Natural killer cell (primary cell): ENCODE measurements around the gene PDE9A. TPM values are rescaled to one million over a fixed set of nuclear protein-coding genes. Genes with fewer than 3 reads are reported as not detected.

ENCODE experiments used
- ATAC-seq, 3 donors: fragments of 150-1000 bp in 2 of 3; fragments of 200-7000 bp in 1 of 3; cut with Tn5 transposase; 1 replicate in 1 of 3; 2 replicates in 2 of 3; pipeline ENCODE4 v1.10.0; 2021; ENCODE audit warnings: mild to moderate bottlenecking in 2 of 3, moderate library complexity in 2 of 3
- DNase-seq, 2 donors: peaks; one replicate each; pipeline versions ENCODE4 v3.0.0 to v3.0.0-alpha.2; 2013 to 2021; ENCODE audit warnings: mixed read lengths in 1 of 2
- H3K27ac ChIP-seq: one replicate; pipeline ENCODE4 v1.5.1; 2013; ENCODE audit warnings: mild to moderate bottlenecking, low read length
- H3K27me3 ChIP-seq: one replicate; pipeline ENCODE4 v1.6.1; 2013; ENCODE audit warnings: low read length; ENCODE audit not compliant: control insufficient read depth, insufficient read depth
- H3K36me3 ChIP-seq: one replicate; pipeline ENCODE4 v1.6.1; 2013; ENCODE audit warnings: low read length; ENCODE audit not compliant: control insufficient read depth, insufficient read depth
- H3K4me1 ChIP-seq: one replicate; pipeline ENCODE4 v1.6.1; 2013; ENCODE audit warnings: low read length; ENCODE audit not compliant: control insufficient read depth, insufficient read depth
- H3K4me3 ChIP-seq: one replicate; pipeline ENCODE4 v1.5.1; 2013; ENCODE audit warnings: low read length
- H3K9me3 ChIP-seq: one replicate; pipeline ENCODE4 v1.6.1; 2013; ENCODE audit warnings: low read length; ENCODE audit not compliant: control insufficient read depth, insufficient read depth
- H3K27ac Mint-ChIP-seq, 2 donors: one replicate each; pipeline ENCODE4 v1.8.0; 2022; ENCODE audit warnings: mild to moderate bottlenecking in 2 of 2, mixed read lengths in 2 of 2, moderate library complexity in 1 of 2
- H3K27me3 Mint-ChIP-seq, 2 donors: one replicate each; pipeline ENCODE4 v1.8.0; 2022; ENCODE audit warnings: low read depth in 2 of 2, mixed read lengths in 2 of 2
- H3K36me3 Mint-ChIP-seq: one replicate; pipeline ENCODE4 v1.8.0; 2022; ENCODE audit warnings: mixed read lengths
- H3K4me1 Mint-ChIP-seq, 2 donors: one replicate each; pipeline ENCODE4 v1.8.0; 2022; ENCODE audit warnings: mixed read lengths in 2 of 2
- H3K4me3 Mint-ChIP-seq: one replicate; pipeline ENCODE4 v1.8.0; 2022; ENCODE audit warnings: mild to moderate bottlenecking, moderate library complexity, mixed read lengths
- H3K9me3 Mint-ChIP-seq, 2 donors: one replicate each; pipeline ENCODE4 v1.8.0; 2022; ENCODE audit warnings: mixed read lengths in 2 of 2
- CTCF ChIP-seq: fragments of 200-600 bp; IDR thresholded peaks from one replicate; pipeline ENCODE4 v1.8.0; 2022; ENCODE audit warnings: antibody characterized with exemption
- WGBS: methylation state at CpG from one replicate; pipeline ENCODE4 v1.1.7; 2013; ENCODE audit warnings: missing lambda C conversion rate; ENCODE audit not compliant: insufficient coverage; 5-methylcytosine and 5-hydroxymethylcytosine counted together
- intact Hi-C: fragments of 100-400 bp; cut with micrococcal nuclease; formaldehyde crosslinking; loops from one replicate; pipeline ENCODE4 v1.14.2; 2022
- total RNA-seq, 4 donors: library from RNA; stranded (reverse); fragments of 120-200 nt in 1 of 4; gene quantifications; one replicate each; pipeline versions ENCODE4 v1.2.3 to v1.2.4, GENCODE V29; 2013 to 2022

The PDE9A gene
- total RNA-seq, 3 donors from 2014 or later (not counting 1 experiment from before 2014, with no cell fraction given), result 1.0 to 4.1 (median 1.2) TPM

- H3K4me3 Mint-ChIP-seq, result no peak overlapping the region
- no peaks in the 10 kb centered on the region for H3K27me3 ChIP-seq
- DNase-seq (no peak), ATAC-seq (no peak)
- H3K27ac ChIP-seq, result no peak overlapping the region
- no peaks in the 10 kb centered on the region for H3K9me3 Mint-ChIP-seq
- peaks cover 0 to 1% of the 10 kb centered on the region in 2 donors for H3K27me3 Mint-ChIP-seq
- H3K36me3 Mint-ChIP-seq, result no peaks in the 10 kb centered on the region
- no peaks in the 10 kb centered on the region for H3K9me3 ChIP-seq
- no peaks in the 10 kb centered on the region for H3K36me3 ChIP-seq
- H3K4me1 Mint-ChIP-seq, result no peaks in the 10 kb centered on the region
- WGBS, result 75% methylated on average over 12 of the region's 12 CpGs
- TF ChIP-seq CTCF, result no peak
- H3K4me3 ChIP-seq, result no peak overlapping the region
- H3K27ac Mint-ChIP-seq, result no peak overlapping the region
- intact Hi-C loops, result no loop called here
- H3K4me1 ChIP-seq, result no peaks in the 10 kb centered on the region
These were observed 71.0 kb downstream of the PDE9A start for GRCh38 chr21:42724226-42724920.

- H3K4me3 Mint-ChIP-seq, result no peak overlapping the region
- no peaks in the 10 kb centered on the region for H3K36me3 Mint-ChIP-seq
- no peaks in the 10 kb centered on the region for H3K4me1 ChIP-seq
- H3K27ac ChIP-seq, result no peak overlapping the region
- ATAC-seq, result no peak
- H3K4me3 ChIP-seq, result no peak overlapping the region
- H3K27me3 ChIP-seq, result no peaks in the 10 kb centered on the region
- no peak for DNase-seq
- H3K4me1 Mint-ChIP-seq, result no peaks in the 10 kb centered on the region
- no peaks in the 10 kb centered on the region for H3K9me3 Mint-ChIP-seq
- H3K27ac Mint-ChIP-seq, result no peak overlapping the region
- no peaks in the 10 kb centered on the region for H3K9me3 ChIP-seq
- no peak for TF ChIP-seq CTCF
- intact Hi-C loops, result no loop called here
- peaks cover 0 to 3% of the 10 kb centered on the region in 2 donors for H3K27me3 Mint-ChIP-seq
- 92% methylated on average over 15 of the region's 15 CpGs for WGBS
- no peaks in the 10 kb centered on the region for H3K36me3 ChIP-seq
These were observed 72.1 kb downstream of the PDE9A start for GRCh38 chr21:42725416-42725930.

GRCh38 chr21:42731264-42732032 is 78.0 kb downstream of the PDE9A start:
- Mint-ChIP-seq H3K27ac (no peak overlapping the region), H3K36me3 (no peaks in the 10 kb centered on the region)
- no peak for TF ChIP-seq CTCF

More at GRCh38 chr21:42731264-42732032, 78.0 kb downstream of the PDE9A start:
- Histone ChIP-seq H3K36me3 (no peaks in the 10 kb centered on the region), H3K27me3 (no peaks in the 10 kb centered on the region), H3K4me1 (peaks cover 11% of the 10 kb centered on the region), H3K4me3 (no peak overlapping the region), H3K27ac (no peak overlapping the region), H3K9me3 (no peaks in the 10 kb centered on the region)
- ATAC-seq (no peak), DNase-seq (no peak)
- intact Hi-C loops, result loop anchor here (10.0 kb wide), 1 partner anchor 103 kb away; no protein-coding TSS in a partner anchor
- 91% methylated on average over 17 of the region's 19 CpGs for WGBS
- Mint-ChIP-seq H3K4me1 (peaks cover 7 to 20% of the 10 kb centered on the region in 2 donors), H3K4me3 (no peak overlapping the region), H3K9me3 (no peaks in the 10 kb centered on the region), H3K27me3 (peaks cover 0 to 3% of the 10 kb centered on the region in 2 donors)
